Measurements from ENCODE around the gene TM7SF3. TPM values are rescaled to one million over a fixed set of nuclear protein-coding genes. Genes with fewer than 3 reads are reported as not detected.

The TM7SF3 gene
- total RNA-seq, 4 donors from 2014 or later: 32.8 to 70.6 (median 47.4) TPM

DNA sequence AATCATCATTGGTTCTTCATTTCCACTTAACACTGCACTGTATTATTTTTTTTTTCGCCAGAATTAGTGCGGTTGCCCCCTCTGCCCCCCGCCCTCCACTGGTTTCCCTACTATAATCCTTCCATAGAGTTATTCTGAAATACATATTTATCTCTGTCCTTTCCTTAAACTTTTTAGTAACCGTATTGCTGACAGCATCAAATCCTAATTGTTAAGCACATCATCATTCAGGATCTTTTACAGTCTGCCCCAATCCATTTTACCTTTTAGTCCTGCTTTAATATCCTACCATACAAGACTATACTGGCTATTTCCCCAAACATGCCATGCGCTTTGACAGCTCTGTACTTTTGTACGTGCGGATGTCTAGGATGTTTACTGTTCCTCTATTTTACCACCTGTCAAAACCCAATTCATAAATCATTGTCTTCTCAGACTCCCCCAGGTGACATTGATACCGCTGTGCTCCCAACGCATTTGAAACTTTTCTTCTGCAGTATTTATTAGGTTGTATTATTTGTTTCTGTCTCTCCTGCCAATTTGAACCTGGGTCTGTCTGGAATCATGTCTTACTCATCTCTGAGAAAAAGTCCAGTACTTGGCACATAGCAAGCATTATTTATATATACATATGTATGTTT is 74.9 kb downstream of the TM7SF3 start:
- no peaks in the 10 kb centered on the region for H3K36me3 ChIP-seq
- no peaks in the 10 kb centered on the region for H3K4me1 ChIP-seq
- TF ChIP-seq POLR2A (IDR thresholded peaks at IDR 0.05): no peak
- TF ChIP-seq, protein P1, sequence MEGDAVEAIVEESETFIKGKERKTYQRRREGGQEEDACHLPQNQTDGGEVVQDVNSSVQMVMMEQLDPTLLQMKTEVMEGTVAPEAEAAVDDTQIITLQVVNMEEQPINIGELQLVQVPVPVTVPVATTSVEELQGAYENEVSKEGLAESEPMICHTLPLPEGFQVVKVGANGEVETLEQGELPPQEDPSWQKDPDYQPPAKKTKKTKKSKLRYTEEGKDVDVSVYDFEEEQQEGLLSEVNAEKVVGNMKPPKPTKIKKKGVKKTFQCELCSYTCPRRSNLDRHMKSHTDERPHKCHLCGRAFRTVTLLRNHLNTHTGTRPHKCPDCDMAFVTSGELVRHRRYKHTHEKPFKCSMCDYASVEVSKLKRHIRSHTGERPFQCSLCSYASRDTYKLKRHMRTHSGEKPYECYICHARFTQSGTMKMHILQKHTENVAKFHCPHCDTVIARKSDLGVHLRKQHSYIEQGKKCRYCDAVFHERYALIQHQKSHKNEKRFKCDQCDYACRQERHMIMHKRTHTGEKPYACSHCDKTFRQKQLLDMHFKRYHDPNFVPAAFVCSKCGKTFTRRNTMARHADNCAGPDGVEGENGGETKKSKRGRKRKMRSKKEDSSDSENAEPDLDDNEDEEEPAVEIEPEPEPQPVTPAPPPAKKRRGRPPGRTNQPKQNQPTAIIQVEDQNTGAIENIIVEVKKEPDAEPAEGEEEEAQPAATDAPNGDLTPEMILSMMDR (IDR thresholded peaks at IDR 0.05): no peak
- no peak for DNase-seq
- intact Hi-C loops (cut with DNase I; ENCODE audit: low total_unique reads): loop anchor here (5.0 kb wide), 1 partner anchor 73 kb away; the partner anchor contains the start of gene TM7SF3
- peak overlapping the region; percentile 98 to 99 for H3K27ac ChIP-seq
- H3K9me3 ChIP-seq: no peaks in the 10 kb centered on the region
- H3K27me3 ChIP-seq: no peaks in the 10 kb centered on the region
- peak overlapping the region; percentile 73 to 98 for H3K4me3 ChIP-seq

DNA sequence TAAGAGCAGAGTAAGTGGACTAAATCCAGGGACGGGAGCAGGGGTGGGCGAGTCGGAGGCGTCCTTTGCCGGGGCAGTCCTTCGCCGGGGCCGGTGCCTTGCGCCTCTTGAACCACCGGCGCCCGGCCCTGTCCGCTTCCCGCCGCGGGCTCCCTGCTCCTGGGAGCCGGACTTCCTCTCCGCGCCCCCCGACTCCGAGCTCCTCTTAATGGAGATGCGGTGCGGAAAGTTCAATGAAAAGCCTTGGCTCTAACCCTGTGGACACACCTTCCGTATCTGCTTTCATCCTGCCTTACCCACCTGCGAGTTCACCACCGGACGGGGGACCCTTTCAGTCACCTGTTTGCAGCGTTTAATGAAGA is 75.5 kb downstream of the TM7SF3 start:
- no peaks in the 10 kb centered on the region for H3K27me3 ChIP-seq
- peak overlapping the region; percentile 73 to 98 for H3K4me3 ChIP-seq
- DNase-seq: no peak
- H3K9me3 ChIP-seq: no peaks in the 10 kb centered on the region
- no peaks in the 10 kb centered on the region for H3K36me3 ChIP-seq
- H3K4me1 ChIP-seq: no peaks in the 10 kb centered on the region
- TF ChIP-seq, protein P1 (IDR thresholded peaks at IDR 0.05): no peak
- no peak for TF ChIP-seq POLR2A (IDR thresholded peaks at IDR 0.05)
- intact Hi-C loops (cut with DNase I; ENCODE audit: low total_unique reads): loop anchor here (5.0 kb wide), 1 partner anchor 74 kb away; the partner anchor contains the start of gene TM7SF3
- H3K27ac ChIP-seq: peak overlapping the region; percentile 98 to 99

DNA sequence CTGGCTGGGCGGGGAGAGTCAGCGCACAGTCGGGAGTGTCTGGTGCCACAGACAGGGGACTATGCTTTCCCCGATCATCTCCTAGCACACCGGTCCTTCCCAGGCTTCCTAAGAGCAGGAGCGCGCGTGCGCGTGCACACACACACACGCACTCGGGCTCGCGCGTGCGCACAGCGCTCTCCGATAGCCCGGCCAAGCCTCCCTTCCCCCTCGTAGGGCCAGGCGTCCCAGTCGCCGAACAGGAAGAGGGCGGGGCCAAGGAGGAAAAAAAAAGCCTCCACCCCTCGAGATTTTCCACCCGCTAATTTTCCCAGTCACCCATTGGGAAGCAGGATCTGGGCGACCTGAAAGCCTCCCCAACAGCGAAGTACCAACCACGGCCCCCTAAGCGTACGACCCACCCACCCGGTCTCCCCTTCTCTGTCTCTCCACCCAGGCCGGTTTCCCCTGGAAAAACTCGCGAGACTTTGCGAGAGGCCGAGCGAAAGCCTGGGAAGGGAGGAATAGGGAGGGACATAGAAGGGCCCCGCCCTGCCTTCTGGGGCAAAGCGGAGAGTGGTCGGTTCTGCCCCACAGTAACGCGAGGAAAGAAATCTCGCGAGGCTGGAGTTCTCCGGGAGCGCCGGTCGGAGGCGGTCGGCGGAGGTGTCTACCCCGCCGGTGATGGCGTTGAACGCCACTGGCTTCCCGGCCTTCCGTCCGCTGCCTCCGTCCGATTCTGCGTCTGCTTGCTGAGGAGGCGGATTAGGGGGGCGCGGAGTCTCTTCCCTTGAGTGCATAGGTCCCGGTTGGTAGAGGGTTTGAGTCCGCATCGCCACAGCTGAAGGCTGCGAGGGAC is 76.1 kb downstream of the TM7SF3 start, which contains the start of the genes FGFR1OP2 and INTS13:
Gene FGFR1OP2, plus strand, starts transcription at position 608 of the 838 bp plus-strand sequence. CDS start 15,689 bp downstream, outside the sequence.
Gene INTS13, minus strand, starts transcription at position 119 of the 838 bp plus-strand sequence. CDS start 1,178 bp downstream, outside the sequence.
- H3K36me3 ChIP-seq: no peaks in the 10 kb centered on the region
- H3K9me3 ChIP-seq: no peaks in the 10 kb centered on the region
- intact Hi-C loops (cut with DNase I; ENCODE audit: low total_unique reads): loop anchor here (5.0 kb wide), 1 partner anchor 74 kb away; the partner anchor contains the start of gene TM7SF3
- peak; percentile 96 to 97 for TF ChIP-seq POLR2A (IDR thresholded peaks at IDR 0.05)
- TF ChIP-seq, protein P1 (IDR thresholded peaks at IDR 0.05): peak in 1 of 4 experiments; percentile 7
- no peaks in the 10 kb centered on the region for H3K27me3 ChIP-seq
- DNase-seq: peak; percentile 99
- peak within 1 kb of the TSS; percentile 73 to 98 for H3K4me3 ChIP-seq
- no peaks in the 10 kb centered on the region for H3K4me1 ChIP-seq
- H3K27ac ChIP-seq: peak within 1 kb of the TSS; percentile 98 to 99

DNA sequence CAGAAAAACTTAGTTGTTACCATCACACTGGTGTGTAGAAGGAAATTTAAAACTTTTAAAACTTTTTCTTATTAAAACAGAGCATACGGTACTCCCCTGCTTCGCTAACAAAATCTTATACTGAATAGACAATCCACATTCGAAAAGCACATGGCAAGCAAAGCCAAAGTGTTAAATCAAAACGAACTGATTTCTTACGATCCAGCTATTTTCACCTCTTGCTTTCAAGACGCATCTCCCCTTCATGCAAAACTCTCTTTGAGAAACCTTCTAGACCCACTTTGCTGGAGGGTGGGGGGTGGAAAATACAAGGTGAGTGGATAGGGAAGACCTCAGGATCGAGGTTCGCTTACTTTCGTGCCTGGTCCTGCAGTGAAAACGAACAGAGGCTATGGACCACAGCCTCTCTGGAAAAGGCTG is 76.7 kb downstream of the TM7SF3 start:
- Histone ChIP-seq H3K36me3 (no peaks in the 10 kb centered on the region), H3K4me3 (peak overlapping the region; percentile 73 to 98), H3K9me3 (no peaks in the 10 kb centered on the region), H3K4me1 (no peaks in the 10 kb centered on the region), H3K27ac (peak overlapping the region; percentile 98 to 99), H3K27me3 (no peaks in the 10 kb centered on the region)
- no peak for DNase-seq
- no peak for TF ChIP-seq POLR2A (IDR thresholded peaks at IDR 0.05)
- TF ChIP-seq, protein P1 (IDR thresholded peaks at IDR 0.05): no peak
- intact Hi-C loops (cut with DNase I; ENCODE audit: low total_unique reads): loop anchor here (5.0 kb wide), 1 partner anchor 75 kb away; the partner anchor contains the start of gene TM7SF3
